HepG2 (cell line): ENCODE measurements around the gene WDR76. TPM values are rescaled to one million over a fixed set of nuclear protein-coding genes. Genes with fewer than 3 reads are reported as not detected.

Experiments
- CCAR2 ChIP-seq: fragments of 200-400 bp; formaldehyde crosslinking; optimal IDR thresholded peaks from 2 replicates; pipeline ENCODE3; 2018; ENCODE audit warnings: low read depth, mild to moderate bottlenecking, low read length, moderate library complexity
- HBP1 ChIP-seq: IDR thresholded peaks from 2 replicates; pipeline ENCODE4 v1.6.1; 2016; ENCODE audit warnings: low read depth, control low read depth
- HIVEP1 ChIP-seq: sonication (generic); formaldehyde crosslinking; IDR thresholded peaks from 2 replicates; pipeline ENCODE4 v1.4.0; 2020; ENCODE audit warnings: mild to moderate bottlenecking, missing genetic modification reagents
- HMG20B ChIP-seq: conservative IDR thresholded peaks from 2 replicates; pipeline ENCODE4 v1.6.1; 2016; ENCODE audit warnings: missing genetic modification reagents, missing compliant biosample characterization
- NFIC ChIP-seq: IDR thresholded peaks from 2 replicates; pipeline ENCODE4 v1.6.1; 2012; ENCODE audit warnings: mild to moderate bottlenecking, low read length, inconsistent platforms
- NR2F6 ChIP-seq, 2 experiments: IDR thresholded peaks; 2 replicates each; pipeline ENCODE4 v1.6.1; 2016; ENCODE audit warnings: antibody characterized with exemption in 1 of 2, mild to moderate bottlenecking in 1 of 2
- SNAPC5 ChIP-seq: sonication (generic); formaldehyde crosslinking; IDR thresholded peaks from 2 replicates; pipeline ENCODE4 v1.8.1; 2023; ENCODE audit warnings: mild to moderate bottlenecking, missing genetic modification reagents, borderline replicate concordance
- ZNF10 ChIP-seq: sonication (generic); formaldehyde crosslinking; IDR thresholded peaks from 2 replicates; pipeline ENCODE4 v1.4.0; 2020; ENCODE audit warnings: mild to moderate bottlenecking, low read depth, missing genetic modification reagents, borderline replicate concordance
- ZNF609 ChIP-seq: sonication (generic); formaldehyde crosslinking; IDR thresholded peaks from 2 replicates; pipeline ENCODE4 v1.4.0; 2020; ENCODE audit warnings: mild to moderate bottlenecking, missing genetic modification reagents, borderline replicate concordance
- ZNF704 ChIP-seq: sonication (generic); formaldehyde crosslinking; IDR thresholded peaks from 2 replicates; pipeline ENCODE4 v1.8.1; 2023; ENCODE audit warnings: mild to moderate bottlenecking, inconsistent platforms, moderate library complexity, missing genetic modification reagents, borderline replicate concordance
- ZNF878 ChIP-seq: sonication (generic); formaldehyde crosslinking; IDR thresholded peaks from 2 replicates; pipeline ENCODE4 v1.8.1; 2023; ENCODE audit warnings: mild to moderate bottlenecking, missing genetic modification reagents, moderate library complexity
- ZSCAN22 ChIP-seq: sonication (generic); formaldehyde crosslinking; IDR thresholded peaks from 2 replicates; pipeline ENCODE4 v1.4.0; 2020; ENCODE audit warnings: mild to moderate bottlenecking, missing genetic modification reagents
- polyA plus RNA-seq, 8 experiments: library from polyadenylated mRNA; depleted of rRNA in 3 of 8; stranded (reverse) in 7 of 8; unstranded in 1 of 8; fragments of >200 nt; fragmentation: Illumina TruSeq in 4 of 8; extraction: Trizol in 4 of 8; gene quantifications; 2 replicates each; pipeline versions ENCODE4 v1.2.1 to v1.2.3, GENCODE V29; 2011 to 2016; ENCODE audit warnings: low read depth in 4 of 8, missing spikeins in 1 of 8, mixed read lengths in 1 of 8; ENCODE audit not compliant: insufficient read depth in 1 of 8
- total RNA-seq, 5 experiments: library from RNA; depleted of rRNA; stranded (reverse); fragments of >200 nt; fragmentation: Illumina TruSeq; extraction: Trizol; gene quantifications; 2 replicates each; pipeline ENCODE4 v1.2.3, GENCODE V29; 2016; ENCODE audit warnings: low read depth in 1 of 5
- TF ChIP-seq, protein P1 (sequence below): sonication (generic); formaldehyde crosslinking; IDR thresholded peaks from 2 replicates; pipeline ENCODE4 v1.4.0; 2020; ENCODE audit warnings: mild to moderate bottlenecking, missing genetic modification reagents
- TF ChIP-seq, protein P2 (sequence below): sonication (generic); formaldehyde crosslinking; IDR thresholded peaks from 2 replicates; pipeline ENCODE4 v1.4.0; 2020; ENCODE audit warnings: mild to moderate bottlenecking, missing genetic modification reagents

WDR76 gene
- total and polyA plus RNA-seq, 2 of the 13 experiments (the other 11 are each of a cell fraction or from before 2014, with no cell fraction given), result 1.1 to 9.7 TPM

- TF ChIP-seq NFIC (no peak), ZNF878 (CRISPR knock-in tag) (peak; percentile 66; the same call in 1 of the 2 replicates), HMG20B (no peak), ZNF609 (no peak), ZSCAN22 (CRISPR knock-in tag) (no peak), ZNF704 (CRISPR knock-in tag) (no peak), CCAR2 (no peak), ZNF10 (CRISPR knock-in tag) (no peak), NR2F6 (IDR thresholded peaks at IDR 0.05) (no peak), NR2F6 (CRISPR knock-in tag; IDR thresholded peaks at IDR 0.05) (no peak), SNAPC5 (no peak), HBP1 (CRISPR knock-in tag) (peak; percentile 93), HIVEP1 (peak; percentile 71)
- TF ChIP-seq, protein P1, sequence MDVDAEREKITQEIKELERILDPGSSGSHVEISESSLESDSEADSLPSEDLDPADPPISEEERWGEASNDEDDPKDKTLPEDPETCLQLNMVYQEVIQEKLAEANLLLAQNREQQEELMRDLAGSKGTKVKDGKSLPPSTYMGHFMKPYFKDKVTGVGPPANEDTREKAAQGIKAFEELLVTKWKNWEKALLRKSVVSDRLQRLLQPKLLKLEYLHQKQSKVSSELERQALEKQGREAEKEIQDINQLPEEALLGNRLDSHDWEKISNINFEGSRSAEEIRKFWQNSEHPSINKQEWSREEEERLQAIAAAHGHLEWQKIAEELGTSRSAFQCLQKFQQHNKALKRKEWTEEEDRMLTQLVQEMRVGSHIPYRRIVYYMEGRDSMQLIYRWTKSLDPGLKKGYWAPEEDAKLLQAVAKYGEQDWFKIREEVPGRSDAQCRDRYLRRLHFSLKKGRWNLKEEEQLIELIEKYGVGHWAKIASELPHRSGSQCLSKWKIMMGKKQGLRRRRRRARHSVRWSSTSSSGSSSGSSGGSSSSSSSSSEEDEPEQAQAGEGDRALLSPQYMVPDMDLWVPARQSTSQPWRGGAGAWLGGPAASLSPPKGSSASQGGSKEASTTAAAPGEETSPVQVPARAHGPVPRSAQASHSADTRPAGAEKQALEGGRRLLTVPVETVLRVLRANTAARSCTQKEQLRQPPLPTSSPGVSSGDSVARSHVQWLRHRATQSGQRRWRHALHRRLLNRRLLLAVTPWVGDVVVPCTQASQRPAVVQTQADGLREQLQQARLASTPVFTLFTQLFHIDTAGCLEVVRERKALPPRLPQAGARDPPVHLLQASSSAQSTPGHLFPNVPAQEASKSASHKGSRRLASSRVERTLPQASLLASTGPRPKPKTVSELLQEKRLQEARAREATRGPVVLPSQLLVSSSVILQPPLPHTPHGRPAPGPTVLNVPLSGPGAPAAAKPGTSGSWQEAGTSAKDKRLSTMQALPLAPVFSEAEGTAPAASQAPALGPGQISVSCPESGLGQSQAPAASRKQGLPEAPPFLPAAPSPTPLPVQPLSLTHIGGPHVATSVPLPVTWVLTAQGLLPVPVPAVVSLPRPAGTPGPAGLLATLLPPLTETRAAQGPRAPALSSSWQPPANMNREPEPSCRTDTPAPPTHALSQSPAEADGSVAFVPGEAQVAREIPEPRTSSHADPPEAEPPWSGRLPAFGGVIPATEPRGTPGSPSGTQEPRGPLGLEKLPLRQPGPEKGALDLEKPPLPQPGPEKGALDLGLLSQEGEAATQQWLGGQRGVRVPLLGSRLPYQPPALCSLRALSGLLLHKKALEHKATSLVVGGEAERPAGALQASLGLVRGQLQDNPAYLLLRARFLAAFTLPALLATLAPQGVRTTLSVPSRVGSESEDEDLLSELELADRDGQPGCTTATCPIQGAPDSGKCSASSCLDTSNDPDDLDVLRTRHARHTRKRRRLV (CRISPR knock-in tag), result no peak
- TF ChIP-seq, protein P2, sequence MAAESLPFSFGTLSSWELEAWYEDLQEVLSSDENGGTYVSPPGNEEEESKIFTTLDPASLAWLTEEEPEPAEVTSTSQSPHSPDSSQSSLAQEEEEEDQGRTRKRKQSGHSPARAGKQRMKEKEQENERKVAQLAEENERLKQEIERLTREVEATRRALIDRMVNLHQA (CRISPR knock-in tag), result no peak
Measured at GRCh38 chr15:43824302-43825246, 2.2 kb upstream of the WDR76 start, which contains the start of gene MFAP1 (continued).
